ENCODE data around the gene ELFN2. TPM values are rescaled to one million over a fixed set of nuclear protein-coding genes. Genes with fewer than 3 reads are reported as not detected.

ELFN2 gene
- total RNA-seq, 3 donors from 2014 or later: 0.35 to 0.54 TPM; not detected in 1

GRCh38 chr22:37453696-37454095 is 26.4 kb upstream of the ELFN2 start:
- TF ChIP-seq CTCF (IDR thresholded peaks at IDR 0.05): no peak

GRCh38 chr22:37451218-37451617 is 23.9 kb upstream of the ELFN2 start:
- no peaks in the 10 kb centered on the region for H3K4me1 ChIP-seq (ENCODE audit: low read depth)
- ATAC-seq (no peak), DNase-seq (no peak)
- TF ChIP-seq CTCF (IDR thresholded peaks at IDR 0.05): no peak
- H3K36me3 ChIP-seq (ENCODE audit: low read depth): no peaks in the 10 kb centered on the region
- H3K4me3 ChIP-seq: no peak overlapping the region
- intact Hi-C loops (cut with DNase I, micrococcal nuclease): loop anchor here in 1 of 2 donors (10.0 kb wide), 1 partner anchor 136 kb away; no protein-coding TSS in a partner anchor
- no peaks in the 10 kb centered on the region for H3K9me3 ChIP-seq

More at GRCh38 chr22:37453696-37454095, 26.4 kb upstream of the ELFN2 start:
- no peak overlapping the region for H3K4me3 ChIP-seq
- intact Hi-C loops (cut with DNase I, micrococcal nuclease): loop anchor here in 1 of 2 donors (10.0 kb wide), 1 partner anchor 139 kb away; no protein-coding TSS in a partner anchor
- ATAC-seq (no peak), DNase-seq (no peak)
- no peaks in the 10 kb centered on the region for H3K4me1 ChIP-seq (ENCODE audit: low read depth)
- H3K36me3 ChIP-seq (ENCODE audit: low read depth): no peaks in the 10 kb centered on the region
- no peaks in the 10 kb centered on the region for H3K9me3 ChIP-seq

GRCh38 chr22:37449331-37450001 is 22.2 kb upstream of the ELFN2 start:
- TF ChIP-seq CTCF (IDR thresholded peaks at IDR 0.05): no peak
- Histone ChIP-seq H3K36me3 (ENCODE audit: low read depth) (no peaks in the 10 kb centered on the region), H3K4me1 (ENCODE audit: low read depth) (no peaks in the 10 kb centered on the region), H3K9me3 (no peaks in the 10 kb centered on the region), H3K4me3 (no peak overlapping the region)
- ATAC-seq: no peak
- DNase-seq: no peak
- intact Hi-C loops (cut with DNase I, micrococcal nuclease): loop anchor here in 1 of 2 donors (10.0 kb wide), 1 partner anchor 135 kb away; no protein-coding TSS in a partner anchor

GRCh38 chr22:37448516-37449127 is 21.3 kb upstream of the ELFN2 start:
- no peak for TF ChIP-seq CTCF (IDR thresholded peaks at IDR 0.05)
- DNase-seq (no peak), ATAC-seq (no peak)
- H3K36me3 ChIP-seq (ENCODE audit: low read depth): no peaks in the 10 kb centered on the region
- intact Hi-C loops (cut with DNase I, micrococcal nuclease): no loop called here
- no peak overlapping the region for H3K4me3 ChIP-seq
- no peaks in the 10 kb centered on the region for H3K9me3 ChIP-seq
- H3K4me1 ChIP-seq (ENCODE audit: low read depth): no peaks in the 10 kb centered on the region

GRCh38 chr22:37445501-37445900 is 18.2 kb upstream of the ELFN2 start:
- no peak for TF ChIP-seq CTCF (IDR thresholded peaks at IDR 0.05)
- Histone ChIP-seq H3K36me3 (ENCODE audit: low read depth) (no peaks in the 10 kb centered on the region), H3K4me3 (no peak overlapping the region), H3K9me3 (peaks cover 4% of the 10 kb centered on the region), H3K4me1 (ENCODE audit: low read depth) (no peaks in the 10 kb centered on the region)
- ATAC-seq (no peak), DNase-seq (no peak)
- intact Hi-C loops (cut with DNase I, micrococcal nuclease): no loop called here

All from mucosa of descending colon (tissue), 3 donors.